Measurements from ENCODE around the gene KRTAP10-1. TPM values are rescaled to one million over a fixed set of nuclear protein-coding genes. Genes with fewer than 3 reads are reported as not detected.

Gene KRTAP10-1
- total RNA-seq, 1 experiment from 2014 or later, result not detected

DNA sequence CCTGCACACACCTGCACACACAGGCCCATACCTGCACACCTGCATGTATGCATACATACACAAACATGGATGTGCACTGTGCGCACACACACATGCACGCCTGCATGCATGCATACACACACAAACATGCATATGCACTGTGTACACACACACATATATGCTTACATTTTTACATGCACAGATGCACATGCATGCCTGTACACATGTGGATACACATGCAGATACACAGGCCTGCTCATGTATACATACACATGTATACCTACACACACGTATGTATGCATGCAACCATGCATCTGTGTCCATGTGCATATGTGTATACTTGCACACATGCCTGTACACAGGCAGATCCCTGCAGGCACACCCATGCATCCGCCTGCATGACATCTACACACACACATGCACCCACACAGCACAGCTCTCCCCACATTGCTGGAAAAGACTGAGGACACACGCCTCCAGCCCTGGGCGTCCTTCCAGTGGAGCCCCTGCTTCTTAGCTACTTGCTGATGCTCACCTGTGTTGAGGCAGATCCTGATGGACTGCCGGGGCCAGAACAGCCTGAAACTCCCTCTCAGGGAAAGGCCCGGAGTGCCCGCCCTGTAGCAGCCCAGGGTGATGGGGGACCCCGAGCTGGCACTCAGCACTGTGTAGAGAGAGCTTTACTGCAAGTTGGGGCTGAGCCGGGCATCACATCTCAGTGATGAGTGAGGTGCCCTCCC, 28.6 kb downstream of the KRTAP10-1 start:
- H2BK5ac ChIP-seq (ENCODE audit: insufficient read length, low read length), result no peak overlapping the region
- no peak overlapping the region for H3K56ac ChIP-seq (ENCODE audit: insufficient read length, low read depth, low read length)
- no peaks in the 10 kb centered on the region for H3K9me3 ChIP-seq (ENCODE audit: control insufficient read depth, low read depth, low read length)
- no peak overlapping the region for H3T11ph ChIP-seq (ENCODE audit: low read length)
- H3K14ac ChIP-seq (ENCODE audit: insufficient read depth, low read length), result no peak overlapping the region
- H3K23me2 ChIP-seq (ENCODE audit: insufficient read length, low read depth, low read length, poor library complexity, severe bottlenecking), result no peaks in the 10 kb centered on the region
- Mint-ChIP-seq H3K9me3 (no peaks in the 10 kb centered on the region), H3K36me3 (ENCODE audit: insufficient read depth in 1 of 3, low read depth in 3 of 3) (peaks cover 0 to 4% (median 3%) of the 10 kb centered on the region in 3 experiments; a peak in 4 of 7 replicates), H3K4me3 (no peak overlapping the region), H3K4me1 (peaks cover 0 to 5% of the 10 kb centered on the region in 2 experiments; a peak in 1 of 4 replicates), H3K27ac (peak overlapping the region in 1 of 3 experiments; percentile 74; a peak in 1 of 7 replicates), H3K27me3 (ENCODE audit: low read depth) (no peaks in the 10 kb centered on the region)
- H2AK5ac ChIP-seq (ENCODE audit: insufficient read length, low read length), result no peak overlapping the region
- H2BK120ac ChIP-seq (ENCODE audit: low read depth, low read length, poor library complexity, severe bottlenecking), result no peak overlapping the region
- no peak overlapping the region for H2AFZ ChIP-seq (ENCODE audit: low read length)
- TF ChIP-seq, protein P1, sequence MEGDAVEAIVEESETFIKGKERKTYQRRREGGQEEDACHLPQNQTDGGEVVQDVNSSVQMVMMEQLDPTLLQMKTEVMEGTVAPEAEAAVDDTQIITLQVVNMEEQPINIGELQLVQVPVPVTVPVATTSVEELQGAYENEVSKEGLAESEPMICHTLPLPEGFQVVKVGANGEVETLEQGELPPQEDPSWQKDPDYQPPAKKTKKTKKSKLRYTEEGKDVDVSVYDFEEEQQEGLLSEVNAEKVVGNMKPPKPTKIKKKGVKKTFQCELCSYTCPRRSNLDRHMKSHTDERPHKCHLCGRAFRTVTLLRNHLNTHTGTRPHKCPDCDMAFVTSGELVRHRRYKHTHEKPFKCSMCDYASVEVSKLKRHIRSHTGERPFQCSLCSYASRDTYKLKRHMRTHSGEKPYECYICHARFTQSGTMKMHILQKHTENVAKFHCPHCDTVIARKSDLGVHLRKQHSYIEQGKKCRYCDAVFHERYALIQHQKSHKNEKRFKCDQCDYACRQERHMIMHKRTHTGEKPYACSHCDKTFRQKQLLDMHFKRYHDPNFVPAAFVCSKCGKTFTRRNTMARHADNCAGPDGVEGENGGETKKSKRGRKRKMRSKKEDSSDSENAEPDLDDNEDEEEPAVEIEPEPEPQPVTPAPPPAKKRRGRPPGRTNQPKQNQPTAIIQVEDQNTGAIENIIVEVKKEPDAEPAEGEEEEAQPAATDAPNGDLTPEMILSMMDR (conservative IDR thresholded peaks at IDR 0.05), result no peak
- H3K4me1 ChIP-seq (ENCODE audit: insufficient read depth, low read length), result no peaks in the 10 kb centered on the region
- no peak overlapping the region for H2BK12ac ChIP-seq (ENCODE audit: insufficient read length, low read depth, low read length)
- H4K8ac ChIP-seq (replicated peaks; ENCODE audit: insufficient read length, low read depth, low read length), result no peak overlapping the region
- no peaks in the 10 kb centered on the region for H3K79me1 ChIP-seq (ENCODE audit: insufficient read depth, low read depth, low read length, poor library complexity, severe bottlenecking)
- H4K20me1 ChIP-seq (ENCODE audit: control insufficient read depth, insufficient read depth, insufficient read length), result peaks cover 2% of the 10 kb centered on the region
- H4K5ac ChIP-seq (ENCODE audit: insufficient read length, low read depth, low read length), result no peak overlapping the region
- no peak overlapping the region for H3K27ac ChIP-seq (ENCODE audit: insufficient read length, low read depth, low read length)
- no peaks in the 10 kb centered on the region for H3K27me3 ChIP-seq (ENCODE audit: insufficient read depth, low read length)
- H3K4ac ChIP-seq (ENCODE audit: low read depth, low read length), result no peak overlapping the region
- no peak overlapping the region for H3K9ac ChIP-seq (ENCODE audit: extremely low read depth, insufficient read length, low read length)
- no peak overlapping the region for H4K91ac ChIP-seq (ENCODE audit: insufficient read length, low read depth, low read length)
- H3K18ac ChIP-seq (ENCODE audit: insufficient read length, low read depth, low read length), result no peak overlapping the region
- no peaks in the 10 kb centered on the region for H3K79me2 ChIP-seq (ENCODE audit: insufficient read depth, low read length)
- no peak overlapping the region for H2BK15ac ChIP-seq (ENCODE audit: low read depth, low read length)
- DNase-seq, result no peak
- WGBS (ENCODE audit: extremely low coverage, insufficient read length, low lambda C conversion rate), result no CpG with 5 or more reads among the region's 11 CpGs
- no peak overlapping the region for H3K4me2 ChIP-seq (ENCODE audit: insufficient read depth, insufficient read length, low read length)
- H2BK20ac ChIP-seq (ENCODE audit: low read depth, low read length, poor library complexity, severe bottlenecking), result no peak overlapping the region
- H3K23ac ChIP-seq (ENCODE audit: insufficient read length, low read depth, low read length), result no peak overlapping the region
